Measurements from ENCODE around the gene C4orf50.
A peak's percentile ranks its signal among the peaks of the same experiment; 100 is the strongest.

Gene C4orf50

DNA sequence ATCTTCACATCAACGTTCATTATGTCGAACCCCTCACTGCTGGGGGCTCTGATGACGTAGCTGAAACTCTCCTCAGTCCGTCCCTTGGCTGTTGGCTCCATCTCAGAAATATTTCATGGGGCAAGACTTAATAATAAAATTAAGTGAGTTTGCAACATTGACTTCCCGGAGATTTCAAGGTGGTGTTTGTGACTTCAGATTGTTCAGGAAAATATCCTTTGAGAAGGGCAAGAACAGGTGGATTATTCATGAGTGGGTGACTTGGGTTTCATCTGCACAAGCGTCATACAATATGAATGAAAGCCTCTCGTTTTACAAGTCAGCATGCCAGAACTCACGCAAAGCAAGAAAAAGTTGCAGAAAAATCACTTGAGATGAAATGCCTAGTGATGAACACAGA lies at the start of gene C4orf50:
TSS of gene C4orf50 (minus strand) at position 101 of the 400 bp plus-strand sequence.
- no peak for DNase-seq

DNA sequence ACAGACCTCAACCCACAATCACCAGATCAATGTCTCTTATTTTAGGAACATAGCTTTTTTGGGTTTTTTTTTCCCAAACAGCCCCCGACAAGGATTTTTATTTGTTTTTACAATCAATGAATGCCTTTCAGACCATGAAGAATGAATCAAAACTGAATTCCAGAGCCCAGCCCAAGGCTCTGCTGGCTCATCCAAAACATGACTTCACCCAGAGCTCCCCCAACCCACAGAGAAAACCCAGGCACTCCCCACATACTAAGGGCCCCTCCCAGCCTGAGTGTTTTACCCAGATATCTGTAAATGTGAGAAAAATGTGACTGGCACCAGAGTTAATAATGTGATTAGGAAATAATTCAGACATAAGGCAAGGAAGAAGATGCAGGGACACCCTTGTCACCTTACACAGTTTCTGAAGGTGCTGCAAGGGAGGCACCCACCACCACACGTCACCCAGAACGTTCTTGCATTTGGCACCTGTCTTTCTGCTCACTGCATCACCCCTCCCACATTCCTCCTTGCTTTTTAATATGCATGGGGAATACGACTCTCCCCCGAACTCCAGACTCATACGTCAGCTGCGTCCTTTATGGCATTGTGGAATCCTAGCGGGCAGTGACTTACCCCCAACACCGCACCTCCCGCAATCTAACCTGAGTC lies 47.8 kb upstream of the C4orf50 start:
- DNase-seq = no peak

DNA sequence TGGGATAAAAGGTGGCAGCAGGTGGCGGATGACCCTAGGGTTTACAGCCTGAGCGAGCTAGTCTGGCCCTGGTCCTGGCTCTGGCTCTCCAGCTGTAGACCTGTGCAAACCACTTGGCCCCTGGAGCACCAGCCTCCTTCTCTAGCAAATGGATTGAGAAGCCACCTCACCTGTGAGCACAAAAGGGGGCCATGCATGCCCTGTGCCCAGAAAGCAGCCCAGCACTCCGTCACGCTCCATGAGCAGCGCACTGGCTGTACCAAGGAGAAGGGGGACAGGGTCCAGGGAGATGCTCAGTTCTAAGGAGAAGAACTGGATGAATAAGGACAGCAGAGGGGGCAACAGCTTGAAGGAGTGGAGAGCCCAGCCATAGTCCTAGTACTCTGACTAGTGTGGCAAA lies 46.9 kb upstream of the C4orf50 start:
- DNase-seq = no peak

DNA sequence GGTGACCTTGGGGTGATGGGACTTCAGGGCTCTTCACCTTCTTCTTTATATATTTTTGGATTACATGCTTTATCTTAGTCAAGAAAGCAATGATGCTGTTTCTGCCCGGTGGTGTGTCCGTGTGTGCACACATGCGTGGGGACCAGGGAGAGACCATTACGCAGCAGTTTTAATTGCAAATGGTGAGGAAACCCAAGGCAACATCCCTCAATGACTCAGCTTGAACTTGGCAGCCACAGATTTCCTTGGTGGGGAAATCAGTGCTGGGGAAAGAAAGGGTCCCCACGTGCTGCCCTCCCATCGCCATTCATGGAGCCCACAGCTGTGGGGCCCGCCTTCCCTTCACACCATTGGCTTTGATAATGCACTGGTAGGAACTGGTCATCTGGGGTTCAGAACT lies 46.2 kb upstream of the C4orf50 start:
- DNase-seq = no peak

GRCh38 chr4:6063684-6064083 lies 45.5 kb upstream of the C4orf50 start:
- DNase-seq = no peak

DNA sequence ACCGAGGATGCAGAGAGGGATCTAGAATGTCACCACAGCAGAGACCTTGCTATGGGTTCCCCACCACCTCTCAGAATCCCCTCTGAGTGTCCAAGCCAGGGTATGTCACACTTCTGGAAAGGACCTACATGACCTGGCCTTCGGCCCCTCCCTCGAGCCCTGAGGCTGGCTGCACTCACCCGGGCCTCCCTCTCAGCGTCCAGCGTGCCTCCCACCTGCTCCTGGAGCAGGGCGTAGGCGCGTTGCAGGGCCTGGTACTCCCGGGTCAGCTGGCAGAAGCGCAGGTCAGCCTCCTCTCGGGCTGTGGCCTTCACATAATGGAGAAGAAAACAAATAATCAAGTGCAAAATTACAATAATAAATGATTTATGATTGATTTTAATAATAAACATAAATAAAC lies 43.9 kb upstream of the C4orf50 start:
- DNase-seq = no peak

- DNase-seq = no peak
Observed at GRCh38 chr4:6059375-6059805, 41.2 kb upstream of the C4orf50 start.

- no peak for DNase-seq
Observed at GRCh38 chr4:6058531-6059374, 40.5 kb upstream of the C4orf50 start.

- peak in 7 of 58 donors; percentile 15 to 35 (median 31) for DNase-seq
Observed at GRCh38 chr4:6056976-6057766, 38.9 kb upstream of the C4orf50 start.

DNA sequence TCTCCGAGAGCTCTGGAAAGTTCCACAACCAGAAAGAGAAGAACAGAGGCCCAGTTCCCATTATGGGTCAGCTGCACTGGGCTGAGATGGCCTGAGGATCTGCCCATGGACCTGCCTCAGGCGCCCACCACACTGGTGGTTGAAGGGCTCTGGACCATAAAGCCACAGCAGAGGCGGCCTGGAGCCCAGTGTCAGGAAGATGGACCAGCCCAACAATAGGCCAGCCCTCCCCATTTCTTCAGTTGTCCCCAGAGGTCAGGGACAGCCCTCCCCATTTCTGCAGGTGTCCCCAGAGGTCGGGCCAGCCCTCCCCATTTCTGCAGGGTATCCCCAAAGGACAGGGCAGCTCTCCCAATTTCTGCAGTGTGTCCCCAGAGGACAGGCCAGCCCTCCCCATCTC lies 37.2 kb upstream of the C4orf50 start:
- DNase-seq = no peak

- DNase-seq = no peak
Observed at GRCh38 chr4:6055030-6055429, 36.8 kb upstream of the C4orf50 start.

DNA sequence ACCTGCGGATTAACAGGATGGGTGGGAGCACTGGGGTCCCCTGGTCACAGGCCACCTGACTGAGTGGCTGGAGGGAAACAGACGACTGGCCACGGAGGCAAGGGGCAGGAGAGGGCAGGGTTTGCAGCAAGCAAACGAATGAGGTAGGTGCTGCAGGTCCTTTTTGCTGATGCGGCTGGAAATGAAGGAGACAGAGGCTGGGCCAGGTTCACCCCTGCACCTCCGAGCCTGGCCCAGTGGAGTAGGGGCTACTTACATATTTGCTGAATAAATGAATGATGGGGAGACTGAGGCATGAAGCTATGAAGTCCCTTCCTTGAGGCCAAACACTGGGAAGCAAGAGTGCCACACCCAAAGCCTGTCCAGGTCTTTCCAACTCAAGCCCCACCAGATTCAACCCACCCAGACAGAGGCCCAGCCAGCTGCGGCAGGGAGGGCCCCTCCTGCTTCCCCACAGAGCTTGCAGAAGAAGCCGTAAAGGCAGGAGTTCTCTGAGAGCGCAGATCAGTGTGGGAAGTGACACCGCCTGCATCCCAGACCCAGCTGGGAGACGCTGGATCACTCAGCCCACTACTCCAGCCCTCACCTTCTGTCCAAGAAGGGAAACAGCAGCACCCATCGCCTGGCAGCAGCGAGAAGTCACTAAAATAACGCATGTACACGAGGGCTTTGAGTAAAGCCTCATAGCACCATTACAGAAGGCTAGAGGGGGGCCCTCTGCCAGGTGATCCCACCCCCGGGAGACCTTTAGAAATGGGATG lies 36.1 kb upstream of the C4orf50 start:
- peak in 15 of 58 donors; percentile 10 to 57 (median 25) for DNase-seq

- DNase-seq = no peak
Observed at GRCh38 chr4:6052679-6053078, 34.4 kb upstream of the C4orf50 start.

DNA sequence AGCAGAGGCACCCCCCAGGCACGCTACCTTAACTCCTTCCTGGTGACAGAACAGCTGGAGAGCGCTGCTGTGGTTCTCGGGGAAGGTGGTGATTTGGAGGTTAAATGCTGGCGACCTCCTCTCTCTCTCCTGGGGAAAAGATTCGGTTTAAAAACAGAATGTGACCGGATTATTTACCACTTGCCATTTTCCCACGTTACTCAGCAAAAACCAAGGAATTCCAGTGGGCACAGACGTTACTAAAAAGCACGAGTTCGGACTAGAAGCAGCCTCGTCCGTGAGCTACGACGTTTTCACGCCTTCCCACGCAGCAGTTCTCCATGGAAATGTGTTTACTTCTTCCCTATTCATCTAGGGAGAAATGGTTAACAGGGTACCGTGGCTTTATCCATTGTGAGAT lies 32.3 kb upstream of the C4orf50 start:
- DNase-seq = peak in 6 of 58 donors; percentile 10 to 55 (median 22)

GRCh38 chr4:6049985-6050384 lies 31.8 kb upstream of the C4orf50 start:
- peak in 2 of 58 donors; percentile 12 to 33 for DNase-seq

GRCh38 chr4:6049278-6049677 lies 31.0 kb upstream of the C4orf50 start:
- no peak for DNase-seq

DNA sequence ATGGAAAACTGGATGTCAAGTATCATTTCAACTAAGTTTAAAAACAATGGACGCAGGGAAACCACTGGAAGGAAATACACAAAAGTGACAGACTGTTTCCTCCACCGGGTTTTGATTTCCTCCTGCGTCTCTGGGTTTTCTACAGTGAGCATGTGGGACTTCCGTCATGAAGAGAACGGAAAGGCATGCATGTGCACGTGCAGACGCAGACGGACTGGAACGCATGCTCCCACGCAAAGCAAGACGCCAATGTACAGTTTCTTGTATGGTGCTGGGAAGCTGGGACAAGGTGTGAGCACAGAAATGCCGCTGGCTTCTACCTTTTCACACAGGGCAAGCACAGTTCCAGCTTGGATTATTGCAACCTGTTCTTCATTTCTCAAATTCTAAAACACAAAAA lies 30.3 kb upstream of the C4orf50 start:
- no peak for DNase-seq

DNA sequence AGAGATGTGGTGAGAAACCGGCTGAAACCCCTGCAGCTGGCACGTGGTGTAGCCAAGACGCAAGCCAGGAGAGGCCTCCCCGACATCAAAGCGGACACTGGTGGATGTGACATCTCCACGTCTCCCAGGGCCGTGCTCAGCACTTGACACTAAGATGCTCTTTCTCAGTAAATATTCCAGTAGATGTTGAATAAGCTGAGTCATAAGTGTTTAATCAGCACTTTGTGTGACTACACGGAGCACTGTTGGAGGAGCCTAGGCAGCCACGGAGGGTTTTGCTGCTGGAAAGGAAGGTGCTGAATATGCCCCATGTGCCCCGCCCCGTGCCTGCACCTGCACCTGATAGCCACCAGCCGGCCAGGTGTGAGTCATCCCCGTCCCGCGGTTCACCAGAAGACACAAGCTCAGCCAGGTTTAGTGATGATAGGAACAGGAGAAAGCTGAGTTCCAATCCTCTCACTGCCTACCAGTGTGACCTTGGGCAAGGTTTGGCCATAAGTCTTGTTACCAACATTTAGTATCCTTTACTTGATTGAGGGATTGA lies 29.0 kb upstream of the C4orf50 start:
- DNase-seq = no peak

- DNase-seq = no peak
Observed at GRCh38 chr4:6046526-6047129, 28.4 kb upstream of the C4orf50 start.

- DNase-seq = no peak
Observed at GRCh38 chr4:6044805-6045204, 26.6 kb upstream of the C4orf50 start.
